Colonic mucosa (tissue), 4 donors: Measurements from ENCODE around the gene ZNF784. TPM values are rescaled to one million over a fixed set of nuclear protein-coding genes. Genes with fewer than 3 reads are reported as not detected.

Source experiments
- DNase-seq: peaks from one replicate; pipeline ENCODE4 v3.0.0-alpha.2; 2020
- H3K27ac ChIP-seq: fragments of 200-600 bp; one replicate; pipeline ENCODE4 v1.8.0; 2021
- H3K27me3 ChIP-seq: fragments of 200-600 bp; one replicate; pipeline ENCODE4 v1.8.0; 2021
- H3K36me3 ChIP-seq: fragments of 200-600 bp; one replicate; pipeline ENCODE4 v1.8.0; 2021
- H3K4me1 ChIP-seq: fragments of 200-600 bp; one replicate; pipeline ENCODE4 v1.8.0; 2021; ENCODE audit warnings: mild to moderate bottlenecking
- H3K4me3 ChIP-seq: fragments of 200-600 bp; one replicate; pipeline ENCODE4 v1.8.0; 2021
- H3K9ac ChIP-seq, 2 donors: one replicate each; pipeline ENCODE4 v1.7.0; 2013; ENCODE audit warnings: control low read depth in 2 of 2, low read depth in 2 of 2, low read length in 2 of 2
- H3K9me3 ChIP-seq: fragments of 200-600 bp; one replicate; pipeline ENCODE4 v1.8.0; 2021
- CTCF ChIP-seq: fragments of 200-600 bp; IDR thresholded peaks from one replicate; pipeline ENCODE4 v1.8.0; 2022; ENCODE audit warnings: antibody characterized with exemption, mild to moderate bottlenecking
- intact Hi-C: fragments of 100-400 bp; cut with DNase I; formaldehyde crosslinking; loops from one replicate; pipeline ENCODE4 v1.14.1; 2022
- total RNA-seq, 2 donors: library from RNA; stranded (reverse); fragmentation: NEBNext Ultra II Directional in 1 of 2; extraction: Animal tissue kit (Norgen Biotek cat#: 25700) in 1 of 2; gene quantifications; one replicate each; pipeline ENCODE4 v1.2.1, GENCODE V29; 2021
- donor health status: healthy.
- donor health status: DM: no; HTN: no; CAD: no.
- donor health status: DM: no; HTN: no; CAD: no.

Gene ZNF784
- total RNA-seq, 2 donors from 2014 or later: 9.9 to 10.2 TPM

- no peak overlapping the region for H3K4me3 ChIP-seq
- H3K36me3 ChIP-seq: no peaks in the 10 kb centered on the region
- intact Hi-C loops: no loop called here
- no peak for DNase-seq
- H3K9ac ChIP-seq: no peak overlapping the region
- no peak for TF ChIP-seq CTCF
- H3K9me3 ChIP-seq: no peaks in the 10 kb centered on the region
- no peaks in the 10 kb centered on the region for H3K27me3 ChIP-seq
- no peak overlapping the region for H3K27ac ChIP-seq
- H3K4me1 ChIP-seq: no peaks in the 10 kb centered on the region
These were observed 26.3 kb downstream of the ZNF784 start for GRCh38 chr19:55598034-55598433.

- DNase-seq: no peak
- Histone ChIP-seq H3K9ac (no peak overlapping the region), H3K27ac (no peak overlapping the region), H3K9me3 (no peaks in the 10 kb centered on the region), H3K27me3 (no peaks in the 10 kb centered on the region), H3K36me3 (no peaks in the 10 kb centered on the region), H3K4me3 (no peak overlapping the region), H3K4me1 (no peaks in the 10 kb centered on the region)
- intact Hi-C loops: no loop called here
- TF ChIP-seq CTCF: no peak
These were observed 26.9 kb downstream of the ZNF784 start for GRCh38 chr19:55597501-55597921.

- H3K4me3 ChIP-seq: no peak overlapping the region
- intact Hi-C loops: no loop called here
- no peak for TF ChIP-seq CTCF
- no peaks in the 10 kb centered on the region for H3K9me3 ChIP-seq
- no peaks in the 10 kb centered on the region for H3K4me1 ChIP-seq
- H3K27me3 ChIP-seq: no peaks in the 10 kb centered on the region
- H3K9ac ChIP-seq: no peak overlapping the region
- no peak for DNase-seq
- no peaks in the 10 kb centered on the region for H3K36me3 ChIP-seq
- H3K27ac ChIP-seq: no peak overlapping the region
These were observed 28.1 kb downstream of the ZNF784 start for GRCh38 chr19:55596304-55596703.

- Histone ChIP-seq H3K27ac (no peak overlapping the region), H3K27me3 (no peaks in the 10 kb centered on the region), H3K36me3 (no peaks in the 10 kb centered on the region), H3K4me3 (no peak overlapping the region), H3K9ac (no peak overlapping the region), H3K9me3 (no peaks in the 10 kb centered on the region), H3K4me1 (no peaks in the 10 kb centered on the region)
- no peak for TF ChIP-seq CTCF
- DNase-seq: no peak
- intact Hi-C loops: no loop called here
These were observed 29.3 kb downstream of the ZNF784 start for GRCh38 chr19:55594996-55595545.

GRCh38 chr19:55593096-55593772 lies 31.1 kb downstream of the ZNF784 start:
- Histone ChIP-seq H3K9me3 (no peaks in the 10 kb centered on the region), H3K9ac (no peak overlapping the region), H3K27ac (no peak overlapping the region), H3K4me3 (no peak overlapping the region), H3K27me3 (no peaks in the 10 kb centered on the region), H3K4me1 (no peaks in the 10 kb centered on the region), H3K36me3 (no peaks in the 10 kb centered on the region)
- no peak for TF ChIP-seq CTCF
- intact Hi-C loops: no loop called here
- DNase-seq: no peak
